Skeletal muscle satellite cell (primary cell): ENCODE data around the gene TGFBRAP1. TPM values are rescaled to one million over a fixed set of nuclear protein-coding genes. Genes with fewer than 3 reads are reported as not detected.

Experiments used
- H3K27me3 ChIP-seq: 2 replicates; pipeline ENCODE4 v1.7.0; 2013; ENCODE audit warnings: low read length; ENCODE audit not compliant: control insufficient read depth, insufficient read depth
- H3K36me3 ChIP-seq: 2 replicates; pipeline ENCODE4 v1.7.0; 2013; ENCODE audit warnings: mild to moderate bottlenecking, control low read depth, low read length; ENCODE audit not compliant: insufficient read depth
- H3K4me1 ChIP-seq: 2 replicates; pipeline ENCODE4 v1.7.0; 2013; ENCODE audit warnings: low read length; ENCODE audit not compliant: control insufficient read depth, insufficient read depth
- H3K4me2 ChIP-seq: 2 replicates; pipeline ENCODE4 v1.7.0; 2013; ENCODE audit warnings: mild to moderate bottlenecking, low read length
- H3K4me3 ChIP-seq: 2 replicates; pipeline ENCODE4 v1.7.0; 2013; ENCODE audit warnings: low read length
- H3K9ac ChIP-seq: 2 replicates; pipeline ENCODE4 v1.7.0; 2013; ENCODE audit warnings: mild to moderate bottlenecking, low read depth, low read length, moderate library complexity
- H3K9me3 ChIP-seq: replicated peaks from 2 replicates; pipeline ENCODE4 v1.7.0; 2013; ENCODE audit warnings: mild to moderate bottlenecking, control low read depth, low read length
- total RNA-seq: library from RNA; depleted of rRNA; stranded (reverse); fragments of >200 nt; gene quantifications from 2 replicates; pipeline ENCODE4 v1.2.3, GENCODE V29; 2012; rRNA removed

Gene TGFBRAP1
- total RNA-seq: 14.2 and 14.4 TPM in 2 replicates

GRCh38 chr2:105329561-105330495 lies at the start of gene TGFBRAP1:
Gene TGFBRAP1, minus strand, starts transcription at chr2:105329735. Its CDS starts 21,434 bp downstream, at chr2:105308301.
- H3K9me3 ChIP-seq: no peaks in the 10 kb centered on the region
- peaks cover 2% of the 10 kb centered on the region for H3K36me3 ChIP-seq
- H3K4me3 ChIP-seq: peak within 1 kb of the TSS; percentile 76
- no peaks in the 10 kb centered on the region for H3K27me3 ChIP-seq
- H3K4me1 ChIP-seq: peaks cover 50% of the 10 kb centered on the region
- H3K4me2 ChIP-seq: peak within 1 kb of the TSS; percentile 95
- peak within 1 kb of the TSS; percentile 93 for H3K9ac ChIP-seq

GRCh38 chr2:105378921-105379383 lies 49.4 kb upstream of the TGFBRAP1 start:
- H3K4me2 ChIP-seq: no peak overlapping the region
- H3K4me3 ChIP-seq: no peak overlapping the region
- H3K27me3 ChIP-seq: no peaks in the 10 kb centered on the region
- no peak overlapping the region for H3K9ac ChIP-seq
- peaks cover 90% of the 10 kb centered on the region for H3K36me3 ChIP-seq
- H3K4me1 ChIP-seq: peaks cover 89% of the 10 kb centered on the region
- H3K9me3 ChIP-seq: no peaks in the 10 kb centered on the region

GRCh38 chr2:105378276-105378840 lies 48.8 kb upstream of the TGFBRAP1 start:
- peak overlapping the region; percentile 20 for H3K9ac ChIP-seq
- no peaks in the 10 kb centered on the region for H3K27me3 ChIP-seq
- peaks cover 90% of the 10 kb centered on the region for H3K4me1 ChIP-seq
- H3K9me3 ChIP-seq: no peaks in the 10 kb centered on the region
- peaks cover 90% of the 10 kb centered on the region for H3K36me3 ChIP-seq
- H3K4me3 ChIP-seq: no peak overlapping the region
- H3K4me2 ChIP-seq: peak overlapping the region; percentile 2

- no peaks in the 10 kb centered on the region for H3K9me3 ChIP-seq
- H3K27me3 ChIP-seq: no peaks in the 10 kb centered on the region
- H3K36me3 ChIP-seq: peaks cover 90% of the 10 kb centered on the region
- peaks cover 94% of the 10 kb centered on the region for H3K4me1 ChIP-seq
- H3K4me3 ChIP-seq: no peak overlapping the region
- no peak overlapping the region for H3K4me2 ChIP-seq
- peak overlapping the region; percentile 20 for H3K9ac ChIP-seq
These were observed 48.3 kb upstream of the TGFBRAP1 start for GRCh38 chr2:105377871-105378270.

- Histone ChIP-seq H3K9me3 (no peaks in the 10 kb centered on the region), H3K36me3 (peaks cover 90% of the 10 kb centered on the region), H3K4me2 (no peak overlapping the region), H3K27me3 (no peaks in the 10 kb centered on the region), H3K9ac (peak overlapping the region; percentile 59), H3K4me1 (peaks cover 93% of the 10 kb centered on the region), H3K4me3 (no peak overlapping the region)
These were observed 47.3 kb upstream of the TGFBRAP1 start for GRCh38 chr2:105376789-105377240.

- H3K9ac ChIP-seq: peak overlapping the region; percentile 59
- H3K9me3 ChIP-seq: no peaks in the 10 kb centered on the region
- peak overlapping the region; percentile 29 for H3K4me2 ChIP-seq
- H3K4me1 ChIP-seq: peaks cover 93% of the 10 kb centered on the region
- H3K36me3 ChIP-seq: peaks cover 90% of the 10 kb centered on the region
- H3K27me3 ChIP-seq: no peaks in the 10 kb centered on the region
- H3K4me3 ChIP-seq: no peak overlapping the region
These were observed 46.5 kb upstream of the TGFBRAP1 start for GRCh38 chr2:105376010-105376409.

GRCh38 chr2:105375001-105375561 lies 45.5 kb upstream of the TGFBRAP1 start:
- H3K9ac ChIP-seq: peak overlapping the region; percentile 71

GRCh38 chr2:105373895-105374401 lies 44.4 kb upstream of the TGFBRAP1 start:
- H3K9me3 ChIP-seq: no peaks in the 10 kb centered on the region
- peak overlapping the region; percentile 71 for H3K9ac ChIP-seq
- H3K4me2 ChIP-seq: peak overlapping the region; percentile 29
- H3K36me3 ChIP-seq: peaks cover 91% of the 10 kb centered on the region
- H3K4me1 ChIP-seq: peaks cover 93% of the 10 kb centered on the region
- no peaks in the 10 kb centered on the region for H3K27me3 ChIP-seq
- peak overlapping the region; percentile 14 for H3K4me3 ChIP-seq

More at GRCh38 chr2:105375001-105375561, 45.5 kb upstream of the TGFBRAP1 start:
- no peaks in the 10 kb centered on the region for H3K27me3 ChIP-seq
- H3K9me3 ChIP-seq: no peaks in the 10 kb centered on the region
- peak overlapping the region; percentile 29 for H3K4me2 ChIP-seq
- peaks cover 92% of the 10 kb centered on the region for H3K4me1 ChIP-seq
- no peak overlapping the region for H3K4me3 ChIP-seq
- H3K36me3 ChIP-seq: peaks cover 90% of the 10 kb centered on the region

- peaks cover 88% of the 10 kb centered on the region for H3K4me1 ChIP-seq
- H3K9ac ChIP-seq: peak overlapping the region; percentile 71
- H3K36me3 ChIP-seq: peaks cover 91% of the 10 kb centered on the region
- H3K9me3 ChIP-seq: no peaks in the 10 kb centered on the region
- H3K27me3 ChIP-seq: no peaks in the 10 kb centered on the region
- H3K4me3 ChIP-seq: no peak overlapping the region
- peak overlapping the region; percentile 29 for H3K4me2 ChIP-seq
These were observed 43.8 kb upstream of the TGFBRAP1 start for GRCh38 chr2:105373344-105373781.

GRCh38 chr2:105371810-105372209 lies 42.3 kb upstream of the TGFBRAP1 start:
- Histone ChIP-seq H3K4me2 (no peak overlapping the region), H3K4me1 (peaks cover 74% of the 10 kb centered on the region), H3K9ac (peak overlapping the region; percentile 27), H3K27me3 (no peaks in the 10 kb centered on the region), H3K9me3 (no peaks in the 10 kb centered on the region), H3K36me3 (peaks cover 93% of the 10 kb centered on the region), H3K4me3 (no peak overlapping the region)

- Histone ChIP-seq H3K9me3 (no peaks in the 10 kb centered on the region), H3K36me3 (peaks cover 93% of the 10 kb centered on the region), H3K4me2 (no peak overlapping the region), H3K4me3 (no peak overlapping the region), H3K27me3 (no peaks in the 10 kb centered on the region), H3K4me1 (peaks cover 67% of the 10 kb centered on the region), H3K9ac (peak overlapping the region; percentile 27)
These were observed 41.6 kb upstream of the TGFBRAP1 start for GRCh38 chr2:105371156-105371555.
